HG03060 (cell line): ENCODE measurements around the gene OR5V1.
"Not testable (repeated sequence)": the region's sequence is repeated elsewhere in the genome, so short reads cannot be mapped to it uniquely, and the experiment has no call there.

Experiments used
- ATAC-seq: cut with Tn5 transposase; IDR thresholded peaks from one replicate; pipeline ENCODE4 v1.9.1; 2021; ENCODE audit warnings: low read depth, moderate number of reproducible peaks; ENCODE audit not compliant: unreplicated experiment

OR5V1 gene

DNA sequence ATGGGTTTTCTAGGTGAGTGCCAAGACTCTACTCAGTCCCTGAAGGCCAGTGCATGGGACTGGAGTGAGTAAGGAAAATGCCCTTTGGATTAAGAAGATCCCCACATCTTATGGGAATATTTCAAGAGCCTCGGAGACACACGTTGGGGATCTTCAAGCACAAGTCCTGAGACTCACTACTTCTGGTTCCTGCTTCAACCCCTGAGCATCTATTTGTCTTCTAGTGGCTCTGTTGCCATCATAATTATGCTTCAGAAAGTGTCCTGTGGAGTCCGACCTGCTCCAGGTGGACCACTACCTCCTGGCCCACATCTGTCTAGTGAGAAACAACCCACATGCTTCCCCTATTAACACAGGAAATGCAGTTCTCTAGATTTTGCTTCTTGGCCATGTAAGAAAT is at the start of gene OR5V1:
OR5V1 (minus strand) TSS at position 101 of the 400 bp plus-strand sequence. CDS start 12,670 bp downstream, outside the sequence.
- ATAC-seq = no peak

- no peak for ATAC-seq
These were observed 45.9 kb upstream of the OR5V1 start, which contains the start of gene OR12D1 for GRCh38 chr6:29414588-29414987. Gene OR12D1 (plus strand): TSS chr6:29414928.

DNA sequence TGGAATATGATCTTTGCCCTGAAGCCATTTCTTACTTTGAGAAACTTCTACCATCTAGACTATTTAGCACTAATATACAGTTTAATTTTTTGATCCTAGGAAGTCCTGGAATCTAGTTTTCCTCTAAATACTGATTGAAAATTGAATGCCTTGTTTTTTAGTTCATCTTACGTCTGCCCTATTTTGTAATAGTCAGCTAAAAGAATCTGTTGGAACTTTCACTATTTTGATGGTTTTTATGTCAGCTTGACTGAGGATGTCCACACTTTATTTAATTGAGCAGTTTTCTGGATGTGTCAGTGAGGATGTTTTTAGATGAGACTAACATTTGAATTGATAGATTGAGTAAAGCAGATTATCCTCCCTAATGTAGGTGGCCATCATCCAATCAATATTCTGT is 35.1 kb upstream of the OR5V1 start:
- ATAC-seq = no peak

- ATAC-seq = no peak
These were observed 30.9 kb upstream of the OR5V1 start for GRCh38 chr6:29399525-29399924.

- no peak for ATAC-seq
These were observed 26.7 kb upstream of the OR5V1 start, which contains the start of gene OR12D2 for GRCh38 chr6:29395331-29395730. Gene OR12D2 (plus strand): TSS chr6:29395631. CDS start chr6:29396700, 1,069 bp downstream.

- ATAC-seq = no peak
These were observed 19.9 kb upstream of the OR5V1 start for GRCh38 chr6:29388533-29388932.

DNA sequence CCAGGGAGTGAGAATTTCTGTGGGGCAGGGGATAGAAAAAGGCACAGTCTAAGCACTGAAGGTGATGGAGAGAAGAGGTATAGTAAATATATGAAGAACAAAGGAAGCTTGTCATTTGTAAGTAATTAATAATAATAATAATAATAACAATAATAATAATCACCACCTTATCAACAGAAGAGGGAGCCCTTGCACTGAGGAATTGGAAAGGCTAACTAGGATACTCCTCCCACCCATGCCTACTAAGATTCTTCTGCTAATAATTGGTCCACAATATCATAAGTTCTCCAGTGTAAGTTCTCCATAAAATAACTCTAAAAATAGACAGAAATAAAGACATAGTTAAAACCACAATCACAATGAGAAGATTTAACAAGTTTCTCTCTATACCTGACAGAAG is 7.3 kb upstream of the OR5V1 start:
- no peak for ATAC-seq

GRCh38 chr6:29375191-29375590 is 6.5 kb upstream of the OR5V1 start, which contains the start of gene OR12D3:
Gene OR12D3 (minus strand): TSS chr6:29375291. CDS start chr6:29375287, 4 bp downstream.
- ATAC-seq = no peak

DNA sequence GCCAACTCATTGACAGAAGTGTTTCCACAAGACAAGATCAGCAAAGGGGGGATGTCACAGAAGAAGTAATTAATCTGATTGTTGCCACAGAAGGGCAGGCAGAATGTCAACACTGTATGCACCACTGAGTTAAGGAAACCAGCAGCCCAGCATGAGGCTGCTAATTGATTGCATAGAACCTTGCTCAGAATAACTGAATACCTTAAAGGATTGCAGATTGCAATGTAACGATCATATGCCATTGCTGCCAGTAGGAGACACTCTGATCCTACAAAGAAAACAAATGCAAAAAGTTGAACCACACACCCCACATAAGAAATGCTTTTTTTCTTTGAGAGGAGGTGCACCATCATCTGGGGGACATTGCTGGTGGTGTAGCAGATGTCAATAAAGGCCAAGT is 13.1 kb downstream of the OR5V1 start:
- ATAC-seq = no peak

DNA sequence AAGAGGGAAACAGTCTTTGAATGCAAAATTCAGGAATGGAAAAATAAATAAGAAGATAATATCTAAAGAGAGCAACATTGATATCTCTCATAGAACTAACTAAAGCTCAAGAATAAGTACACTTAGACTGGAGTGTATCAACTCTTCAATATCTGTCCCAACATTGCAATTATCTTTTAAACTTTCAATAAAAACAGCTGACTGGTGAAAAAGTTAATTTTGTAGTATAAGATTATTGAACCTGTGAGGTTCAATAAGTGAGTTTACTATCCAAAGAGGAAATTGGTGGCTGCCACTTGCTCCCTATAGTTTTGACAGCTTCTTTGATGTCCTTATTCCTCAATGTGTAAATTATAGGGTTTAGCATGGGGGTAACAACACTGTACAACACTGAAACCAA is 13.7 kb downstream of the OR5V1 start:
- ATAC-seq = no peak

- not testable (repeated sequence) for ATAC-seq
These were observed 19.3 kb downstream of the OR5V1 start for GRCh38 chr6:29349348-29349747.

DNA sequence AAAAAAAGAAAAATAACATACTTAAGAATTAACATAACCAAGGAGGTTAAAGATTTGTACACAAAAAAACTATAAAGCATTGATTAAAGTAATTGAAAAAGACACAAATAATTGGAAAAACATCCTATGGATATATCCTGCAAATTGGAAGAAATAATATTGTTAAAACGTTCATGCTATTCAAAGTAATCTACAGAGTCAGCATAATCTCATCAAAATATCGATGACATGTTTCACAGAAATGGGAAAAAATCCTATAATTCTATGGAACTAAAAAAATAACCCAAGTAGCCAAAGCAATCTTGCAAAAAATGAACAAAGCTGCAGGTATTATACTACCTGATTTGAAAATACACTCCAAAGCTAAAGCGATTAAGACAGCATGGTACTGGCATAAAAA is 23.3 kb downstream of the OR5V1 start:
- no peak for ATAC-seq

DNA sequence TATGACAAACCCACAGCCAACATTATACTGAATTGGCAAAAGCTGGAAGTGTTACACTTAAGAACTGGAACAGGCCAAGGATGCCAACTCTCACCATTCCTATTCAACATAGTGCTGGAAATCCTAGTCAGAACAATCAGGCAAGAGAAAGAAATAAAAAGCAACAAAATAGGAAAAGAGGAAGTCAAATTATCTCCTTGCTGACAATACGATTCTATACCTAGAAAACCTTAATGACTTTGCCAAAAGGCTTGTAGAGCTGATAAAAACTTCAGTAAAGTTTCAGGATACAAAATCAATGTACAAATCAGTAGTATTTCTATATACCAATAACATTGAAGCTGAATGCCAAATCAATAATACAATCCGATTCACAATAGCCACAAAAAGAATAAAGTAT is 32.4 kb downstream of the OR5V1 start:
- ATAC-seq = no peak

GRCh38 chr6:29332676-29333075 is 36.0 kb downstream of the OR5V1 start:
- ATAC-seq = no peak

DNA sequence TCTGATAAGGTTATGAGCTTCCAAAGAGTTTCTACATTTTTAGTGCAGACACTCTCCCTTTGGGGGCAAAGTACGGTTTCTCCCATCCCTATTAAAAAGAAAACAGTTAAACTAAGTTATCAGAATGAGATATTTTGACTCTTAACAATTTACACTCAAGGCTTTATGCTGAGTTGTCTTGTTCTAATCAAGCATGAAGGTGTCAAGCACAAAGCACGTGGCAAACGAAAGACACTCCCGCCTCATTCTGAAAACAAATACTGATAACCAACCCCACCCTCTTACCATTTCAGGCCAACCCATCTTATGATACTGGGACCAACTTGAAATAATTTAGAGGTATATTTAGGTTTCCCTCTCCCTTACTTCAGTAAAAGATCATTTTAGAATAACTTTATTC is 42.9 kb downstream of the OR5V1 start:
- no peak for ATAC-seq

DNA sequence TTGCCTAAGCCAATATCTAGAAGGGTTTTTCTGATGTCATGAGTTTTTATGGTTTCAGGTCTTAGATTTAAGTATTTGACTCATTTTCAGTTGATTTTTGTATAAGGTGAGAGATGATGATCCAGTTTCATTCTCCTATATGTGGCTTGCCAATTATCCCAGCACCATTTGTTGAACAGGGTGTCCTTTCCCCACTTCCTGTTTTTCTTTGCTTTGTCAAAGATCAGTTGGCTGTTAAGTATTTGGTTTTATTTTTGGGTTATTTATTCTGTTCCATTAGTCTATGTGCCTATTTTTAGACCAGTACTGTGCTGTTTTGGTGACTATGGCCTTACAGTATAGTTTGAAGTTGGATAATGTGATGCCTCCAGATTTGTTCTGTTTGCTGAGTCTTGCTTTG is 45.3 kb downstream of the OR5V1 start:
- ATAC-seq = not testable (repeated sequence)

GRCh38 chr6:29319931-29320330 is 48.7 kb downstream of the OR5V1 start:
- ATAC-seq = no peak
